ENCODE results near the gene EFNA5. TPM values are rescaled to one million over a fixed set of nuclear protein-coding genes. Genes with fewer than 3 reads are reported as not detected.

EFNA5 gene
- total RNA-seq, 1 donor from 2014 or later = 11.1 TPM

DNA sequence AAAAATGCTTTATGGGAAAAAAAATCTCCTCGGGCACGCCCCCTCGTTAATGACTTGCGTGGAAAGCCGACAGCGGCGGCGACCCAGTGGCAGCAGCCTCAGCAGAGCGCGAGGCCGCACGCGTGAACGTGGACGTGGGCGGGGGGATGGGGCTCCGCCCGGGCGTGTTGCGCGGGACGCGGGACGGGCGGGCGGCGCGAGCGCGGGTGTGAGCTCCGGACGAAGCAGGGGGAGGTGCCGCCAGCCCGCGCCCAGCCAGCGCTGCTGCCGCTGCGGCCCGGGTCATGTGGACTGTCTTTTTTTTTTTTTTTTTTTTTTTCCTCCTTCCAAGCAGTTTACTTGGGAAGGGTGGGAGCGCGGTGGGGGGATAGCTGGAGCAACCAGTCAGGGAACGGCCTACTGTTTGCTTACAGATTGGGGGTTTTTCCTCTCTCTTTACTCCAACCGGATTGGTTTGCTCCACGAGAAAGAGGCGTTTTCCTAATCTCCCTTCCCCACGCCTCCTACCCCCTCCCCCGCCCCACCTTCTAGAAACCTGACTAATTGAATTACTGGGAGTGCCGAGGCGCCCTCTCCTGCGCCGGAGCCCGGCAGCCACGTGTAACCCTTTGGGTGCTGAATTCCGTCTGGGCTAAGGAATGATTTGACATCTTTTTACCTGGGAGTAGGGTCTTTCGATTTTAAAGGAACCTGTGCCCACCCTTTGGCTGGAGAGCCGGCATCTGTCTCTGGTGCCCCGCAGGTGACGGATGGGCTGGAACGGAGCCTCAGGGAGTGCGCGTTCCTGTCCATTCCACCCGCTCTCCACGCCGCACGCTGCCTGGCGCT lies 1.7 kb upstream of the EFNA5 start:
- peak; percentile 95 for DNase-seq

DNA sequence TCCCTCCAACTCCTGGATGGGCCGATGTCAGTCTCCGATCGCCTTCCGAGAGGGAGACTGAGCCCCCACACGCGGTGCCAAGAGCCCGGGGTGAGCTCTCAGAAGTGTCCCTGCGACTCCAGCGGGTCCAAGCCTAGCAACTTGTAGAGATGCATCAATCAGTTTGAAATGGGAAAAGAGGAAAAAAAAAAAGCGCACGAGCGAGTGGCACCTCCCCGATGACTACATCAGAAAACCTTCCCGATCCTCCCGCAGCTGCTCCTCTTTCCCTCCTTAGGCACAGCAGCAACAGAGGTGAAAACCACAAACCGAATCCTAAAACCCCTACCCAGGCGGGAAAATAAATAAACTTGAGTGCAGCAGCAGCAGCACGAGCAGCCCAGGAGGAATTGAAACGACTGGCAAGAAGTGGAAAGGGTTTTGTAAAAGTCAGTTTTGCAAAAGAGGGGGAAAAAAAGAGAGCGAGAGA lies 1.0 kb upstream of the EFNA5 start:
- no peak for DNase-seq

DNA sequence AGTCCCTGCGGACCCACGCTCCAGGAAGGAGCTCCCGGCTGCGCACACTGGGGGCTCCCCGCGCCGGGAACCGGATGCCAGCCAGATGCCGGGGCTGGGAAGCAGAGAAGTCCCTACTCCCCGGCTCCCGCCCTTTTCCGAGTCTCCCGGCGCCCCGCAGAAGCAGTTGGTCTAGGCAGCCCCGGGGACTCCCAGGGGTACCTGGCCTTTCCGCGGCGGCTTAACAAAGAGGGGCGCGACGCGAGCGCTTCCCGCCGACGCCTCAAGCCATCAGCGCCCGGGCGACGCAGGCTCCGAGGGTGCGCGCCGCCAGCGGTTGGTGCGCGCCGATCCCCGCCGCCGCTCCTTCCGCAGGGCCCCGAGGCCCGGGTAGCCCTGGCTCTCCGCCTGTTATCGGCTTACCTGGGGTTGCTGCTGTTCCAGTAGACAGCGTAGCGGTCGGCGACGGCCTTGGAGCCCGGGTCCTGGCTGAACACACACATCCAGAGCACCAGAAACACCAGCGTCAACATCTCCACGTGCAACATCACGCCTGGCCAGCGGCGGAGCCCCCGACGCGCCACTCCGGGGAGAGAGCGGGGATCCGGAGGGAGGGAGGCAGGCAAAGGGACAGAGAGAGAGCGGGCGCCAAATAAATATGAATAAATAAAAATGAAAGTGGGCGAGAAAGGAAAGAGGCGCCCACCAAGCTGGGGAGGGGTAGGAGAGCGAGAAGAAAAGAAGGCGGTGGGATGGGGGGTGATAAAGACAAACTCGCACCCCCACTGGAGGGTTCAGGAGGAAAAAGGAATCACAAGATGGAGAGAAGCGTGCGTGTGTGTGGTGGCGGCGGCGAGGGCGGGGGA lies 428 bp downstream of the EFNA5 start:
- peak; percentile 49 for DNase-seq

- DNase-seq = peak; percentile 59
Observed at GRCh38 chr5:107669096-107670031, 1.4 kb downstream of the EFNA5 start.

DNA sequence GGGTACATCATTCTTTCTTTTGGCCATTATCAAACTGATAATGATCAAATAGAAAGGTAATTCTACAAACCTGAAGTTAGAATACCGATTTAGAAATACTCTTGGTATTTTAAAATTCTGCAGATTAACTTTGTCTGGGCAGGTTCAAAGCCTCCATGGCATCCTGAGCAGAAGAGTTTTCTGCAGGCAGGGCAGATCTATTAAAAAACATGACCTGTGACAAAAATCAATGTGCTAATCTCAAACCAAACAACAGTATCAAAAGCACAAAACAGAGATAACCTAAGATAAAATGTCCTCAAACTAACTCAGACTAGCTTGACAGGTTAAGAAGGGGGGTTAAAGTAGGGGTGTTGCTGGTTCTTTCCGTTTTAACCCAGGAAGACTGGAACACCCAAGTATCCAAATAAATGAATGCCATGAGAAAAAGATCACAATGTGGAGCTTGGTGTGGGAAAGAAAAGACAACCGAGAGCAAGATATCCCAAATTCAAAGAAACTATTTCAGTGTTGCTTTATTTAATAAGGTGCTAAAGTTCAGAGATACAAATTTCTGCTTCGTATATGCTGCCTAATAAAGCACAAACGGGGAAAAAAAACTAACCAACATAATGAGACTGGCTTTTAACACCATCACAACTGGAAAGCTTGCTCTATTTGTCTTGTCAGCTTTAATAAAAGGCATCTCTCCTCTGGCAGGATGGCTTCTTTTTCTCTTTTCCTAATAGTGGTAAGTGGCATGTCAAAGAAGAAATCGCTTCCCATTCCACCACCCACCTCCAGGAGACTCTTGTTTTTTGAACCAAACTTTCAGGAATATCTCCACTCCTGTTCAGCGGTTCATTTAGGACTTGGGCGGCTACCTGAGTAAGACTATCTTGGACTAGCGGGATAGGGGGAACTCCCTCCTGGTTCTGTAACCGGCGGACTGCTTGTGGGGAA lies 2.3 kb downstream of the EFNA5 start:
- peak; percentile 26 for DNase-seq

DNA sequence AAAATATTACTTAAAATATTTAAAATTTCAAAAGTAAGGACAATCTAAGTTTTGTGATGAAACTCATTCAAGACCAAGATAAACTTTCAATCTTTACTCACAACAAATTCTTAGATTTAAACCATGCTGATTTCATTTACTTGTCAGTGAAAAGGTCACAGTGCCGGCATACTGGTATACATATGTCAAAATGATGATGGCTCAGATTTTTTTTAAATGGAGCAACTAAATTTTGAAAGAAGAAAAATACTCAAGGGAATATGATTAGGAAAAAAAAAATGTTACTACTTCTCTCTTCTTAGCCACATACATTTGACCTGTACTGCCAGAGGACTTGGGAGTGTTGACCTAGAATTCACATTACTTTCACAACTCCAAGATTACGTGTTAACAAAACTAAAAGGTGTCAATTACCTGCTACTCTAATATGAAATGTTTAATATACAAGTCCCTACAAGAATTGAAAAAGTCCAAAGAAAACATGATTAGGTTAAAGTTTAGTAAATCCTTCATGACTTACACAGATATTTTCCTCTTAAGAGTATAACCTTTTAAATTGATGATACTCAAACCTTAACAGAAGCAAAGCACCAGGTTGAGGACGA lies 4.6 kb downstream of the EFNA5 start:
- no peak for DNase-seq

- DNase-seq = no peak
Observed at GRCh38 chr5:107665036-107665570, 5.6 kb downstream of the EFNA5 start.

DNA sequence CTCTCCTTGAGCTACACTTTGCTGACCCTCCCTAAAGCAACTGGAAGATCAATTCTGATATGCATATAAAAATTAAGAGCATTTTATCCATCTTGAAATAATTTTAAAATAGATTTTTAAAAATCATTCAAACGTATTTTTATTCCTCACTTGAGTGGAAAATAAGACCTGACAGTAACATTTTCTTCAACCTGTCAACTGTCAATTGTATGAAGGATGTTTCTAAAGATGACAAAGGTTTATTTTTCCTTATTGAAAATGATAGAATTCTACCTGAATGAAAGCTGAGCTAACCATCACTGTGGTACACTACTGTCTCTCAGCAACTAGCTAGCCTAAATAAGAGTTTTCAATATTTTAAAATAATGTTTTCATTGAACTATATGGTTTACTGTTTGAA lies 7.0 kb downstream of the EFNA5 start:
- no peak for DNase-seq

- DNase-seq = no peak
Observed at GRCh38 chr5:107661650-107662044, 9.1 kb downstream of the EFNA5 start.

GRCh38 chr5:107661038-107661649 lies 9.6 kb downstream of the EFNA5 start:
- DNase-seq = no peak

DNA sequence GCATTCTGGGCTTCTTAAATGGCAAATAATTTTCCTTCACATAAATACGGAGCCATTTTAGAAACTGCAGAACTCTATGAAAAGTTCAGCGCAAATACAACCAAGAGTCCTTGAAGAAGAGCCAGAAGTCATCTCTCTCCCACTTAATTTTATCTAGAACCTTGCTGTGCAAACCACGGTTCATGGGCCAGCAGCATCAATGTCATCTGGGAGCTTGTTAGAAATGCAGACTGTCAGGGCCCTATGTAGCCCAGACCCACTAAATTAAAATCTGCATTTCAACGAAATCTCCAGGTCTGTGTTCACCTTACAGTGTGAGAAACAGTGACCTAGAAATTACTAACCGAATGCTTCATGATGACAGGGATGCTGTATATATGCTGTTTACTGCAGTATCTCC lies 12.2 kb downstream of the EFNA5 start:
- DNase-seq = no peak

- DNase-seq = no peak
Observed at GRCh38 chr5:107655831-107656230, 14.9 kb downstream of the EFNA5 start.

- no peak for DNase-seq
Observed at GRCh38 chr5:107654827-107655226, 15.9 kb downstream of the EFNA5 start.

DNA sequence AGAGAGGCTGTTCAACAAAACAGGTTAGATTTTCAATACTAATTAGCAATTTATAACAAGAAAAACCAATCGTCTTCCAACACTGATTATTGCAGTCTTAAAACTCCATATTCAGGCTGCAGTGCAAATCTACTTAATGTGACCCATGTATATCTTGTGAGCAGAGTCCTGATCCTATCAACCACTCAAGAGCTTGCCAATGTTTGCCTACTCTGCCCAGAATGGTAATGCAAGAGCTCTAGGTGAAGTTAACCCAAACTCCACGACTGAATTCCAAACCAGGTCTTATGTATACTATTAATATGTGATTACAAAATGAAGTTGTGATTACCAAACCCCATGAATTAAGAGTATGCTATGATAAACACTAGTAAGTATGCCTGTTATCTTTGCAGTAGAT lies 17.1 kb downstream of the EFNA5 start:
- no peak for DNase-seq

GRCh38 chr5:107652839-107653607 lies 17.7 kb downstream of the EFNA5 start:
- peak; percentile 34 for DNase-seq

DNA sequence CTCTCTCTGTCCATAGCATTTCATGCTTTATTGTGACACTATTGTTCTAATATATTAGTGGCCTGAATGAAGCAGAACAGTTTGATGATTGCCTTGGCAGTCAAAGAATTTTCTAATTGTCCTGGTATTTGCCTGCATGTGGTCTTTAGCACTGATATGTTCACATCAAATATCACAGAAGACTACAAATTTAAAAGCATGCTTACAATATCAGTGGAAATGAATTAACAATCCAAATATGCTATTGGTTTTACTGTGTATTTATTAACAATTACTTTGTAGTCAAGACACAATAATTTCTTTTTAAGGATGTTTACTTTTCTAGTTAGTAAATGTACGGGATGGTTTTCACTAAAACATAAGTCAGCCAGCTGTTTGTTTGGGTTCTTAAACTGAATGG lies 18.3 kb downstream of the EFNA5 start:
- DNase-seq = no peak

- no peak for DNase-seq
Observed at GRCh38 chr5:107651325-107651724, 19.4 kb downstream of the EFNA5 start.

DNA sequence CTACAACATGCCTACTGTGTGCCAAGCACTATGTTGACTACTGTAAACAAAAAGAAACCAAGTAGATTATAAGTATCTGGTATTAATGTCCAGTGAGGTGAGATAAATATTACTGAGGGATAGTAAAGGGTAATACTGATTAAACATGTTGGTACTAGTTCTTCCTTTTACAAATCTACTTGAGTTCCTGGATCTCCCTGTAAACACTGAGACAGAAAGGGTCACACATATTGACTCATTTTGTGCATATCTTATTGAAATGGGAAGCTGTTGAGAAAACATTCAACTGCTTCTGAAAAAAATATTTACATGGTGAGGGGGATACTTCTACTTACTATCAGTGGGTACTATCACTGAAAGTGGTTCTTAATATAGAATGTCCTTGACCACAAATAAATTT lies 24.3 kb downstream of the EFNA5 start:
- no peak for DNase-seq

DNA sequence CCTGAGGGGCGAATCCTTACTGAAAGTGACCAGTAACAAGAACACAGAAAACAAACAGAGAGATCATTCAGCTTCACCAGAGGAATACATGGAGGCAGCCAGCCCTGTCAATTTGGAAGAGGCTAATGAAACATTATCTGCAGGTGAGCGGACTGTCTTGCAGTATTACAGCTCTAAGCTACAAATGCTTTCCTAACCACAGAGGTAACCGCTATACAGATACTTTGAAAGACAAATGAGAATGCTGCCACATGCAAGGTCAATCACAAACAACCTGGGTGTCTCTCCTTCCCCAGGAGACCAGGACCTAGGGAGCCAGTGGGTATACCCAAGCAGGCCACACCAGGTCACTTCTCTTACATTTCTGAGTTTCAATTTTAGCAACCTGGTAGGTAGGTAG lies 30.2 kb downstream of the EFNA5 start:
- no peak for DNase-seq

Measured in tongue (tissue), 2 donors.